KMS-11 (cell line): ENCODE data around the gene SARS2.
"Not testable (repeated sequence)": the region's sequence is repeated elsewhere in the genome, so short reads cannot be mapped to it uniquely, and the experiment has no call there.

Experiments used
- H2AFZ ChIP-seq: fragments of 200-600 bp; sonication (generic); 2 replicates; pipeline ENCODE4 v1.6.1; 2016; ENCODE audit warnings: antibody characterized with exemption, mixed run types, low read depth
- H3K27ac ChIP-seq: fragments of 200-600 bp; sonication (generic); 2 replicates; pipeline ENCODE4 v1.6.1; 2016; ENCODE audit warnings: mild to moderate bottlenecking, mixed run types
- H3K27me3 ChIP-seq: fragments of 200-600 bp; sonication (generic); 2 replicates; pipeline ENCODE4 v1.6.1; 2017; ENCODE audit warnings: mild to moderate bottlenecking, low read depth, mixed run types, moderate library complexity; ENCODE audit not compliant: insufficient read depth
- H3K36me3 ChIP-seq: fragments of 200-600 bp; sonication (generic); 2 replicates; pipeline ENCODE4 v1.6.1; 2017; ENCODE audit warnings: mild to moderate bottlenecking, mixed run types; ENCODE audit not compliant: insufficient read depth
- H3K4me1 ChIP-seq: fragments of 200-600 bp; sonication (generic); 2 replicates; pipeline ENCODE4 v1.6.1; 2016; ENCODE audit warnings: mild to moderate bottlenecking, low read depth, mixed run types; ENCODE audit not compliant: poor library complexity, severe bottlenecking
- H3K4me2 ChIP-seq: fragments of 200-600 bp; sonication (generic); 2 replicates; pipeline ENCODE4 v1.7.0; 2016; ENCODE audit warnings: mild to moderate bottlenecking, mixed run types
- H3K4me3 ChIP-seq: fragments of 200-600 bp; sonication (generic); IDR thresholded peaks from 2 replicates; pipeline ENCODE4 v1.6.1; 2017; ENCODE audit warnings: low read depth, low read length, mixed read lengths; ENCODE audit not compliant: insufficient read depth
- H3K79me2 ChIP-seq: fragments of 200-600 bp; sonication (generic); 2 replicates; pipeline ENCODE4 v1.6.1; 2016; ENCODE audit warnings: low read depth, mixed run types; ENCODE audit not compliant: insufficient read depth
- H3K9ac ChIP-seq: fragments of 200-600 bp; sonication (generic); 2 replicates; pipeline ENCODE4 v1.6.1; 2016; ENCODE audit warnings: mild to moderate bottlenecking, mixed run types
- H4K20me1 ChIP-seq: fragments of 200-600 bp; sonication (generic); 2 replicates; pipeline ENCODE4 v1.6.1; 2016; ENCODE audit warnings: mild to moderate bottlenecking, mixed run types; ENCODE audit not compliant: insufficient read depth
- TF ChIP-seq, protein P1 (sequence below): fragments of 200-600 bp; sonication (generic); conservative IDR thresholded peaks from 2 replicates; pipeline ENCODE4 v1.6.1; 2017; ENCODE audit warnings: low read depth, mild to moderate bottlenecking, antibody characterized with exemption, low read length, moderate library complexity, mixed read lengths

Gene SARS2

DNA sequence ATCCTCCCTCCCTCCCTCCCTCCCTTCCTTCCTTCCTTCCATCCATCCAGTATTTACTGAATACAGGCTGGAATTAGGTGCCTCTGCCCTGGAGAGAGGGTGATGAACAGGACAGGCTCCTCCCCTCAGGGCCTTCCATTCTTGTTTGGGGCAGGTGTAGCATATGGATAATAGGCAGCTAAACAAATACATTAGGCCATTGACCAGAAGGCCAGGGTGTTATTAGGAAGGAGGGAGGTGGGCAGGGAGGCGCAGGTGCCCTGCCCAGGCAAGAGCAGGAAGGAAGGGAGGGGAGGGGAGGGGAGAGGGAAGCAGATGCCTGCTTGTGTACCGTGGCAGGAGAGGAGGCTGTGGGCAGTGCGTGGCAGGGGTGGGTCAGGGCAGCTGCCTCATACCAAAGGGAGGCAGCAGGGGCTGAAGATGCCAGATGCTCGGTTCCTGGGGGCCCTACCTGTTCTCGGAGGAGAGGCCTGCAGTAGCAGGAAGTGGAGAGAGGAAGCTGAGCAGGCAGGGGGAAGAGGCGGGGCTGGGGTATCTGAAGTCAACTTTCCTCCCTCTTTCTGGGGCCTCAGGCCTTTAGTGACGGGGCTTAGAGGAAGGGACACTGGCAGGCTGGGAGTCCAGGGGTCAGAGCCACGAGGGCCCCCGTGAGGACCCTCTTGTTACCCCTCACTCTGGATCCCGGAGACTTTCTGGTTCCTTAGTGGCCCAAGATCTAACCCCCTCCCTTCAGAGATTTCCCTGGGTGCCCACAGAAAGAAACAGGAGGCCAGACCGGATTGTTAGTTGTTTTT lies 52.6 kb downstream of the SARS2 start, which contains the start of gene RINL:
Gene RINL (minus strand): TSS at position 495 of the 794 bp plus-strand sequence. CDS start 1,533 bp downstream, outside the sequence.
- peak within 1 kb of the TSS; percentile 67 for H3K4me2 ChIP-seq
- H3K4me3 ChIP-seq, result no peak within 1 kb of the TSS
- H2AFZ ChIP-seq, result peak within 1 kb of the TSS; percentile 72
- H3K27ac ChIP-seq, result peak within 1 kb of the TSS; percentile 55
- H3K9ac ChIP-seq, result peak within 1 kb of the TSS; percentile 51
- no peaks in the 10 kb centered on the region for H4K20me1 ChIP-seq
- H3K4me1 ChIP-seq, result peaks cover 18% of the 10 kb centered on the region
- TF ChIP-seq, protein P1, sequence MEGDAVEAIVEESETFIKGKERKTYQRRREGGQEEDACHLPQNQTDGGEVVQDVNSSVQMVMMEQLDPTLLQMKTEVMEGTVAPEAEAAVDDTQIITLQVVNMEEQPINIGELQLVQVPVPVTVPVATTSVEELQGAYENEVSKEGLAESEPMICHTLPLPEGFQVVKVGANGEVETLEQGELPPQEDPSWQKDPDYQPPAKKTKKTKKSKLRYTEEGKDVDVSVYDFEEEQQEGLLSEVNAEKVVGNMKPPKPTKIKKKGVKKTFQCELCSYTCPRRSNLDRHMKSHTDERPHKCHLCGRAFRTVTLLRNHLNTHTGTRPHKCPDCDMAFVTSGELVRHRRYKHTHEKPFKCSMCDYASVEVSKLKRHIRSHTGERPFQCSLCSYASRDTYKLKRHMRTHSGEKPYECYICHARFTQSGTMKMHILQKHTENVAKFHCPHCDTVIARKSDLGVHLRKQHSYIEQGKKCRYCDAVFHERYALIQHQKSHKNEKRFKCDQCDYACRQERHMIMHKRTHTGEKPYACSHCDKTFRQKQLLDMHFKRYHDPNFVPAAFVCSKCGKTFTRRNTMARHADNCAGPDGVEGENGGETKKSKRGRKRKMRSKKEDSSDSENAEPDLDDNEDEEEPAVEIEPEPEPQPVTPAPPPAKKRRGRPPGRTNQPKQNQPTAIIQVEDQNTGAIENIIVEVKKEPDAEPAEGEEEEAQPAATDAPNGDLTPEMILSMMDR, result no peak
- H3K27me3 ChIP-seq, result no peaks in the 10 kb centered on the region
- no peaks in the 10 kb centered on the region for H3K36me3 ChIP-seq
- H3K79me2 ChIP-seq, result no peaks in the 10 kb centered on the region

DNA sequence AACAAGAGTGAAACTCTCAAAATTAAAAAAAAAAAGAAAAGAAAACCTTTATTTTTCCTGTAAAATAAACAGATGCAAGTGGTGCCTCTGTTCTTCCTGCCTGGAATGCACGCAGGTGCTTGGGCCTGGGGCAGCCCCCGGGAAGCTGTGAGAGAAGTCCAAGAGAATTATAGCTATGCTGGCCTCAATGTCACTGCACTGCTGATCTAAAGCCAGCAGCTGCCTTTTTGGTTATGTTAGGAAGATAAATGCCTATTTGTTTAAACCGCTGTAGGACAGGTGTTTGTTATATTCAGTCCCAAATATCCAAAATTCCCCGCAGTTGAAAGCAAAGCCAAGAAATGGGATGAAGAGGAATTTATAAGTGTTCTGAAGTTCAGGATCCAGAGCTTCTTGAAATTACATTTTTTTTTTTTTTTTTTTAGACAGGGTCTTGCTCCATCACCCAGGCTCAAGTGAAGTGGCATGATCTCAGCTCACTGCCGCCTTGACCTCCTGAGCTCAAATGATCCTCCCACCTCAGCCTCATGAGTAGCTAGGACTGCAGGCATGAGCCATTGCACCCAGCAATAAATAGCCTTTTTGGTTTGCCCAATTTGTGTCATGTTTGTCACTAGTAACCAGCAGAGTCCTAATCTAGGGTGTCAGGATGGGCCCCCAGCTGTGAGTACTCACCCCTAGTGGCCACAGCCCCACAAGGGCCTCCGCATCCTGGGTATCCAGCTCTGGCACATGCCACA lies 54.7 kb downstream of the SARS2 start:
- no peak overlapping the region for H2AFZ ChIP-seq
- H4K20me1 ChIP-seq, result no peaks in the 10 kb centered on the region
- H3K79me2 ChIP-seq, result no peaks in the 10 kb centered on the region
- TF ChIP-seq, protein P1, result no peak
- H3K4me3 ChIP-seq, result no peak overlapping the region
- no peak overlapping the region for H3K4me2 ChIP-seq
- peaks cover 18% of the 10 kb centered on the region for H3K4me1 ChIP-seq
- no peaks in the 10 kb centered on the region for H3K36me3 ChIP-seq
- no peaks in the 10 kb centered on the region for H3K27me3 ChIP-seq
- no peak overlapping the region for H3K9ac ChIP-seq
- no peak overlapping the region for H3K27ac ChIP-seq

DNA sequence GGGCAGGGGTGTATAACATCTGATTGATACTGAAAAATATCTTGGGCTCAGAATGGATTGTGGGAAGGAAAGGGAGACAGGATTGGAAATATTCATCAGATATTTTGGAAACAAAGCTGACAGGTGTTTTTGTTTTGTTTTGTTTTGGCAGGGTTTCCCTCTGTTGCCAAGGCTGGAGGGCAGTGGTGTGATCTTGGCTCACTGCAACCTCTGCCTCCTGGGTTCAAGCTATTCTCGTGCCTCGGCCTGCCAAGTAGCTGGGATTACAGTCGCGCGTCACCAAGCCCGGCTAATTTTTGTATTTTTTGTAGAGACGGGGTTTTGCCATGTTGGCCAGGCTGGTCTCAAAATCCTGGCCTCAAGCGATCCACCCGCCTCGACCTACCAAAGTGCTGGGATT lies 57.2 kb downstream of the SARS2 start:
- H3K9ac ChIP-seq, H3K4me2 ChIP-seq, H4K20me1 ChIP-seq, H3K36me3 ChIP-seq, H3K27me3 ChIP-seq, H2AFZ ChIP-seq, H3K27ac ChIP-seq, H3K79me2 ChIP-seq, H3K4me3 ChIP-seq: not testable (repeated sequence)
- peaks cover 20% of the 10 kb centered on the region for H3K4me1 ChIP-seq

DNA sequence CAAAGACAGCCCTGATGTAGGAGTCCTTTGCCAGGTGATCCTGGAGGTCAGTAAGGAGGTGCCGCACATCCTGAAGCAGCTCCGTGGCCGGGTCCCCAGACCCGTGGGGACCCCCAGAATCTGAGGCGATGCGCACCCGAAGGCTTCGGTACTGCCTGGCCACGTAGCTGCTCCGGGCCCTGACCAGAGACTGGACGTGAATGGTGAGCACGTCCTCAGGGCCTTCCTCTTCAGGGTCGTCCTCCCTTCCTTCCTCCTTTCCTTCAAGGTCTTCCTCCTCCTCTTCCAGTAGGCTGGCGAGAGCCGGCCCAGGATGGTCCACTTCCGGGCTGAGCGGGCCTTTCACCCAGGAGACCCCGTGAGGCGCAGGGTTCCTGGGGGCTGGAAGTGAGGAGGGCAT lies 60.0 kb downstream of the SARS2 start:
- no peaks in the 10 kb centered on the region for H3K79me2 ChIP-seq
- no peaks in the 10 kb centered on the region for H3K36me3 ChIP-seq
- H4K20me1 ChIP-seq, result no peaks in the 10 kb centered on the region
- H2AFZ ChIP-seq, result no peak overlapping the region; the same call in 1 of the 2 replicates
- H3K9ac ChIP-seq, result no peak overlapping the region
- H3K4me2 ChIP-seq, result 0 out of 2 replicates have a peak overlapping the region, but pooled peaks have one; percentile 90
- H3K4me3 ChIP-seq, result no peak overlapping the region
- peaks cover 10% of the 10 kb centered on the region for H3K4me1 ChIP-seq
- no peak overlapping the region for H3K27ac ChIP-seq
- H3K27me3 ChIP-seq, result no peaks in the 10 kb centered on the region
- TF ChIP-seq, protein P1, result no peak
